Sigmoid colon (tissue), 3 donors: Measurements from ENCODE around the gene UBAP1.

Source experiments
- CTCF ChIP-seq, 4 experiments: fragments of 450-650 bp in 3 of 4; fragments of 200-600 bp in 1 of 4; IDR thresholded peaks; one replicate each; pipeline ENCODE4 v1.5.1; 2016 to 2019; ENCODE audit warnings: antibody characterized with exemption in 4 of 4, mild to moderate bottlenecking in 3 of 4, moderate library complexity in 2 of 4
- POLR2A ChIP-seq, 2 donors: fragments of 450-650 bp; IDR thresholded peaks; one replicate each; pipeline ENCODE4 v1.6.1; 2016; ENCODE audit warnings: antibody characterized with exemption in 2 of 2, mild to moderate bottlenecking in 2 of 2, moderate library complexity in 2 of 2

GRCh38 chr9:34272101-34272541 lies 93.3 kb downstream of the UBAP1 start:
- no peak for TF ChIP-seq CTCF (IDR thresholded peaks at IDR 0.05)
- TF ChIP-seq POLR2A (IDR thresholded peaks at IDR 0.05), result no peak
